ENCODE data around the gene TOR1A. TPM values are rescaled to one million over a fixed set of nuclear protein-coding genes. Genes with fewer than 3 reads are reported as not detected.

Gene TOR1A
- total and polyA plus RNA-seq, 2 experiments from 2014 or later, result 23.6 to 45.7 TPM

- H3K4me2 ChIP-seq, result no peak overlapping the region
- no peaks in the 10 kb centered on the region for H3K36me3 Mint-ChIP-seq (ENCODE audit: low read depth)
- no peaks in the 10 kb centered on the region for H3K9me2 ChIP-seq (ENCODE audit: insufficient read depth)
- H3K27ac Mint-ChIP-seq, result no peak overlapping the region
- no peak overlapping the region for H2AFZ ChIP-seq
- H3K4me1 Mint-ChIP-seq, result peaks cover 6% of the 10 kb centered on the region
- H3K4me3 ChIP-seq, result no peak overlapping the region
- H3K27me3 ChIP-seq (ENCODE audit: insufficient read depth), result no peaks in the 10 kb centered on the region
- TF ChIP-seq, protein P1, sequence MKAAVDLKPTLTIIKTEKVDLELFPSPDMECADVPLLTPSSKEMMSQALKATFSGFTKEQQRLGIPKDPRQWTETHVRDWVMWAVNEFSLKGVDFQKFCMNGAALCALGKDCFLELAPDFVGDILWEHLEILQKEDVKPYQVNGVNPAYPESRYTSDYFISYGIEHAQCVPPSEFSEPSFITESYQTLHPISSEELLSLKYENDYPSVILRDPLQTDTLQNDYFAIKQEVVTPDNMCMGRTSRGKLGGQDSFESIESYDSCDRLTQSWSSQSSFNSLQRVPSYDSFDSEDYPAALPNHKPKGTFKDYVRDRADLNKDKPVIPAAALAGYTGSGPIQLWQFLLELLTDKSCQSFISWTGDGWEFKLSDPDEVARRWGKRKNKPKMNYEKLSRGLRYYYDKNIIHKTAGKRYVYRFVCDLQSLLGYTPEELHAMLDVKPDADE (IDR thresholded peaks at IDR 0.05), result no peak
- TF ChIP-seq EZH2phosphoT487 (IDR thresholded peaks at IDR 0.05; ENCODE audit: unreplicated experiment) (no peak), JUNB (IDR thresholded peaks at IDR 0.05; ENCODE audit: unreplicated experiment) (no peak), REST (IDR thresholded peaks at IDR 0.05; ENCODE audit: unreplicated experiment) (no peak), NANOG (IDR thresholded peaks at IDR 0.05; ENCODE audit: borderline replicate concordance) (no peak), CREB1 (CRISPR knock-in tag; IDR thresholded peaks at IDR 0.05; ENCODE audit: low read depth) (no peak), ZNF462 (CRISPR knock-in tag; IDR thresholded peaks at IDR 0.05) (no peak), EZH2 (IDR thresholded peaks at IDR 0.05; ENCODE audit: low read depth, unreplicated experiment) (no peak), POLR2AphosphoS5 (IDR thresholded peaks at IDR 0.05; ENCODE audit: low read depth) (no peak), ZNF331 (CRISPR knock-in tag; IDR thresholded peaks at IDR 0.05; ENCODE audit: low read depth) (no peak), ZNF114 (CRISPR knock-in tag; IDR thresholded peaks at IDR 0.05) (no peak), STAT1 (IDR thresholded peaks at IDR 0.05; ENCODE audit: unreplicated experiment) (no peak)
- TF ChIP-seq, protein P2, sequence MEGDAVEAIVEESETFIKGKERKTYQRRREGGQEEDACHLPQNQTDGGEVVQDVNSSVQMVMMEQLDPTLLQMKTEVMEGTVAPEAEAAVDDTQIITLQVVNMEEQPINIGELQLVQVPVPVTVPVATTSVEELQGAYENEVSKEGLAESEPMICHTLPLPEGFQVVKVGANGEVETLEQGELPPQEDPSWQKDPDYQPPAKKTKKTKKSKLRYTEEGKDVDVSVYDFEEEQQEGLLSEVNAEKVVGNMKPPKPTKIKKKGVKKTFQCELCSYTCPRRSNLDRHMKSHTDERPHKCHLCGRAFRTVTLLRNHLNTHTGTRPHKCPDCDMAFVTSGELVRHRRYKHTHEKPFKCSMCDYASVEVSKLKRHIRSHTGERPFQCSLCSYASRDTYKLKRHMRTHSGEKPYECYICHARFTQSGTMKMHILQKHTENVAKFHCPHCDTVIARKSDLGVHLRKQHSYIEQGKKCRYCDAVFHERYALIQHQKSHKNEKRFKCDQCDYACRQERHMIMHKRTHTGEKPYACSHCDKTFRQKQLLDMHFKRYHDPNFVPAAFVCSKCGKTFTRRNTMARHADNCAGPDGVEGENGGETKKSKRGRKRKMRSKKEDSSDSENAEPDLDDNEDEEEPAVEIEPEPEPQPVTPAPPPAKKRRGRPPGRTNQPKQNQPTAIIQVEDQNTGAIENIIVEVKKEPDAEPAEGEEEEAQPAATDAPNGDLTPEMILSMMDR (conservative IDR thresholded peaks at IDR 0.05; ENCODE audit: low read depth in 2 of 2), result no peak
- H3K4me3 Mint-ChIP-seq, result no peak overlapping the region
- peaks cover 9% of the 10 kb centered on the region for H3K27me3 Mint-ChIP-seq (ENCODE audit: insufficient read depth, low read depth, poor library complexity)
- no peaks in the 10 kb centered on the region; the same call in 2 of the 3 replicates for H3K9me3 Mint-ChIP-seq
- ATAC-seq, result no peak
- no peak for DNase-seq (ENCODE audit: low spot score)
- no peaks in the 10 kb centered on the region for H4K20me1 ChIP-seq (replicated peaks; ENCODE audit: insufficient read depth)
- no peaks in the 10 kb centered on the region for H3K36me3 ChIP-seq (ENCODE audit: insufficient read depth)
- no peaks in the 10 kb centered on the region for H3F3A ChIP-seq (replicated peaks; ENCODE audit: low read depth)
- H3K4me1 ChIP-seq (ENCODE audit: insufficient read depth), result peaks cover 2% of the 10 kb centered on the region; the same call in 1 of the 2 replicates
- H3K27ac ChIP-seq (ENCODE audit: low read depth), result no peak overlapping the region
- H3K79me2 ChIP-seq (replicated peaks; ENCODE audit: insufficient read depth), result no peaks in the 10 kb centered on the region
Observed at GRCh38 chr9:129781131-129781530, 42.8 kb downstream of the TOR1A start.

All from GM23338 (cell line).